H7 (cell line): ENCODE data around the gene CDKN1C. TPM values are rescaled to one million over a fixed set of nuclear protein-coding genes. Genes with fewer than 3 reads are reported as not detected.

Experiments
- DNase-seq: peaks from one replicate; pipeline ENCODE4 v3.0.0; 2012
- H3K27me3 ChIP-seq: 2 replicates; pipeline ENCODE4 v1.6.0; 2011; ENCODE audit warnings: mild to moderate bottlenecking, low read length; ENCODE audit not compliant: control insufficient read depth, insufficient read depth
- H3K36me3 ChIP-seq: replicated peaks from 2 replicates; pipeline ENCODE4 v1.5.1; 2011; ENCODE audit warnings: low read length; ENCODE audit not compliant: control insufficient read depth, insufficient read depth
- H3K4me3 ChIP-seq: 2 replicates; pipeline ENCODE4 v1.5.1; 2011; ENCODE audit warnings: low read depth, mild to moderate bottlenecking, control low read depth, low read length, moderate library complexity; ENCODE audit not compliant: insufficient read depth
- total RNA-seq: library from RNA; depleted of rRNA; stranded (reverse); fragments of >200 nt; shearing (Covaris generic); gene quantifications from 2 replicates; pipeline ENCODE4 v1.2.3, GENCODE V29; 2014

Gene CDKN1C
- total RNA-seq, 1 experiment from 2014 or later = 58.4 TPM

DNA sequence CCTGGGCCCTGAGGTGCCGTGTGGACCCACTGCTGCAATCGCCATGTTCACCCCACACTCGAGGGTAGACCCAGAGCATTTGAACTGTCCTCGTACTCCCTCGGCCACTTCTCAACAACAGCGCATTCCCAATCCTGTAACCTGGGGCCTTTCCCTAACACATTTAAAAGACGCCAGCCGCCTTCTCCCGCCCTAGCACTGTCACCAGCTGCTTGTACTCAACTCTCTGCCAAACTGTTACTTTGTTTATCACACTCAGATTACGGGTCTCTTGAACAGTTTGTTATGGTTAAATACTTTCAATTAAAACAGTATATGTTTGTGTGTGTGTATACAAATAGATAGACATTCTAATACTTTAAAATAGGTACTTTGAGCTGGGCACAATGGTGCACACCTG is 20.7 kb downstream of the CDKN1C start:
- Histone ChIP-seq H3K4me3 (no peak overlapping the region), H3K27me3 (peaks cover 56% of the 10 kb centered on the region), H3K36me3 (no peaks in the 10 kb centered on the region)
- DNase-seq = no peak

DNA sequence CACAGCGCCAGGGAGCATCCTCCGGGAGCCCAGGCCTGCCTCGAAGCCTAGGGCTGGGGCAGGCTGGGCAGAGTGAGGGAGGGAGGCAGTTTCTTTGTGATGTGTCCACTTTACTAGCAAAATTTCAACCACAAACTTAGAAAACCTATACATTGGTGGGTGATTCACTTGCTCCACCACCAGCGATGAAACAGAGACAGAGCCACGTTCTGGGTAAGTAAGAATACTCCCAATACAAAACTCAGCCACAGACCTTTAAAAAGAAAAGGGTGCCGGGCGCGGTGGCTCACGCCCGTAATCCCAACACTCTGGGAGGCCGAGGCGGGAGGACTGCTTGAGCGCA is 22.3 kb downstream of the CDKN1C start:
- no peak for DNase-seq
- H3K36me3 ChIP-seq = no peaks in the 10 kb centered on the region
- H3K4me3 ChIP-seq = peak overlapping the region; percentile 5; the same call in 1 of the 2 replicates
- peaks cover 41% of the 10 kb centered on the region for H3K27me3 ChIP-seq

DNA sequence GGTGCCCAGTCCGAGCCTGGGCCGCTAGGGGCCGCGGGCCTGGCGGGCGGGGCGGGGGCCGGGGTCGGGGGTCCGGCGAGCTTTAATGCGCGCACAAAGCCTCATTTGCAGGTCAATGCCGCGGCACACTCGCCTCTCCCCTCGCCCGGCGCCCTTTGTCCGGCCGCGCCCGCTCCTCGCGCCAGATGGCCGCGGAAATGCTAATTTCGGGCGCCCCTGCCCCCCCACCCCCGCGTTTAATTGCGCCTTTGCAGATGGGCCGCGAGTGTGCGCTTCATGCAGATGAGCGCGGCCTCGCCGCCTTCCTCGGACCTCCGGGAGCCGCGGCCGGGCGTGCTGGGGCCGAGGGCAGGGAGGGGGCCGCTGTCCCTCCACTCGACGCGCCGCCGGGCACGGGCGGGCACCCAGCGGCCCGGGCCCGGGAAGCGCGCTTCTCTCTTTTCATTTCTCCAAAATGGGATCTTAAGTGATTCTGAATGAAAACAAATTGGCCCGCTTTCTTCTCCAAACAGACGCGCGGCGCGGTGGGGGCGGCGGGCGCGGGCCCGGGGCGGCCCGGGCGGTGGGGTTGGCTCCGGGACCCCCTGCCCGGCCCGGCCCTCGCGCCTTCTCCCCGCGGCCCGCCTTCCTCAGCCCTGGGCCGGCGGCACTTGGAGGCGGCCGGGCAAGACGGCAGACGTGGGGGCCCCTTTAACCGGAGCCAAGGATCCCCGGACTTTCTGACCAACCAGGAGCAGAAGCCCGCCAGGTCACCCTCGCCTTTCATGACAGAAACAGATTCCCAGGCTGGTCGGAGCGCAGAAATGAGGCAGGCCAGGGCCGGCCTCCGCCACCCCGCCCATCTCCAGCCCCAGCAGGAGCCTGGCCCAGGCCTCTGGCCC is 22.9 kb downstream of the CDKN1C start:
- Histone ChIP-seq H3K4me3 (peak overlapping the region; percentile 19; the same call in 1 of the 2 replicates), H3K36me3 (no peaks in the 10 kb centered on the region), H3K27me3 (peaks cover 35% of the 10 kb centered on the region)
- DNase-seq = peak; percentile 97

DNA sequence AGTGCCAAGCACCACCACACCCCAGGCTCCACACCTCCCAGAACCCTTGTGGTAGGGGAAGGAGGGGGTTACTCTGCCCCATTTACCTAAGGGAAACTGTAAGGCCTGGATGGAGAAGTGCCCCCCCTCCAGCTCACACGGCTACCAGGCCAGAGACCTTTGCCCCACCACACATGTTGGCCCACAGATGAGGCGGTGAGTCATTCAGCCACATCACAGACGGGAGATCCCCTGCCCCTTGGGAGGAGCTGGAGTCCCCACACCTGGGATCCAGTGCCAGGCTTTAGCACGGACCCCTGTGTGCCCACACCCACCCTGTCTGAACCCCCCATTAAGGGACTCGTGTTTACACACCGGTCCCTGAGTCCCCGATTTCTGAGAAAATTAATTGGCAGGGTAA is 24.9 kb downstream of the CDKN1C start:
- DNase-seq = no peak
- Histone ChIP-seq H3K4me3 (no peak overlapping the region), H3K36me3 (no peaks in the 10 kb centered on the region), H3K27me3 (peaks cover 28% of the 10 kb centered on the region)

DNA sequence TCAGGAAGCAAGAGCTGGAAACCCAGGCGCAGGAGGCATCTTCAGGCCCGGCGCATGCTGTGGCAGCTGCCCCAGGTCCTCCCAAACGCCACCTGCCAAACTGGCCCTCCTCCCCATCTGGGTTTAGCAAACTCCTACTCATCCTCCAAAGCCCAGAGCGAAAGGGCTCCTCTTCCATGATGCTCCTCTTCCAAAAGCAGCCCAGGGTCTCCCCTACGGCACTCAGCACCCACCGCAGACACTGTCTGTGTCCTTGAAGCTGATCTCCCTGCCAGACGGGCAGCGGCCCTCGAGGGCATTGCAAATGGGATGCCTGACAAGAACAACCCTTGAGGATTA is 25.9 kb downstream of the CDKN1C start:
- H3K4me3 ChIP-seq = no peak overlapping the region
- DNase-seq = no peak
- no peaks in the 10 kb centered on the region for H3K36me3 ChIP-seq
- H3K27me3 ChIP-seq = peaks cover 28% of the 10 kb centered on the region

DNA sequence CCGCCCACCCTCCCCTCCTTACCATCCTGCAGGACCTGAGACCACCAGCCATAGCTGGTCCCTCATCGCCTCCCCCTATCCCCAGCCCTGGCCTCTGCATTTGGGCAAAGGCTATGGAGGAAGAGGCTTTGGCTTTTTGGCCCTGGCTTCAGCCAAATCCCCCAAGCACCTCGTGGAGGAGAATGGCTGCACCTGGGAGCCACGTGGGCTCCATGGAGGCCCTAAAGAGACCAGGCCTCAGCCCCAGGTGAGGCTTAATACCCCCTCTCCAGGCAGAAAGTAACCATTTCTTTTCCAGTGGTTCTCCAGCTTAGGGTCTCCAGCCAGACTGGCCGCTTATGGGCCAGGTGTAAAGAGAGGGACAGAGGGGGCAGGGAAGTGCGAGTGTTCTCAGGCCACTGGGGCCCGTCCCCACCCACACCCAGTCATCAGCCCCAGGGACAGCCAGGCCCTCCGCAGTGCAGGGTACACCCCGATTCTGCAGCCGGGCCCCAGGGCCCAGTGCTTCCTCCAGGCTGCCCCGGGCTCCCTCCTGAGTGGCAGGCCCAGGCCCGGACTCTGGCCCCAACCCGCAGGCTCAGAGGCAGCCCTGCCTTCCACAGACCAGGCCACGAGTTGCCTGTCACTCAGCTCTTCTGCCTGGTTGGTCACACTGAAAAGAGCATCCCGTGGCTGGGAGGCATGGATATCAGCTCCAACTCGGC is 26.4 kb downstream of the CDKN1C start:
- peaks cover 24% of the 10 kb centered on the region for H3K27me3 ChIP-seq
- no peak for DNase-seq
- H3K4me3 ChIP-seq = no peak overlapping the region
- no peaks in the 10 kb centered on the region for H3K36me3 ChIP-seq

DNA sequence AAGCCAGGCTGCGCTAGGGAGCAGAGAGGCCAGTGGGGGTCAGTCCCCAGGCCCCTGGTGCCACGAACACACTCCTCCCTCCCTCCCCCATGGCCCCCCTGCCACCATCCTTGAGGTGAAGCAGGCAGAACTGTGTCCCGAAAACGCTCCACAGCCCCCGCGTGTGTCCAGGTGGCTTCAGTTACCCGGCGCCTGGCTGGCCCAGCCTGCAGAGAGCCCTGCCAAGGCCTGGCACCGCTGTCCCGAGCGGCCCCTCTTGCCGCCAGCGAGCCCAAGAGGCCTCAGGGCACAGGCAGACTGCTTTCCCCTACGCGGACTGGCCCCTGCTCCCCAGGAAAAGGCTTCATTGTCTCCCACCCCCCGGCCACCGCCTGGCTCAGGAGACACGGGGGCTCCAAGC is 27.7 kb downstream of the CDKN1C start:
- DNase-seq = no peak
- H3K4me3 ChIP-seq = no peak overlapping the region
- H3K36me3 ChIP-seq = no peaks in the 10 kb centered on the region
- peaks cover 20% of the 10 kb centered on the region for H3K27me3 ChIP-seq

DNA sequence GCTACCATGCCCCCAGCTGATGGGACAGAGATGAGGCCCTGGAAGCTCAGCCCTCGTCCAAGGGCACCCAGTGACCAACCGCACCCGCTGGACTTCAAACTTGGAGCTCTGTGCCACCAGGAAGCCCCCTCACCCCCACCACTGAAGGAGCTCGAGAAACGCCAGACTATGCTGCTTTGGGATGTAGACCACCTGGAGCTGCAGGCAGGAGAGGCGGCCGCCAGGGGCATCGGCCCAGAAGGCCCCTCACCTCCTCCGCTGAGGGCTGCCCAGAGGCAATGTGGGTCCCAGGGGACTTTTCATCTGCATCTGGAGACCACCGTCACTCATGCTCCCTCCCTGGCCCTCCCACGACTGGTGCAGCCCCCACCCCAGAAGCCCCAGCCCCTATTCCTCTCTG is 28.3 kb downstream of the CDKN1C start:
- Histone ChIP-seq H3K36me3 (no peaks in the 10 kb centered on the region), H3K4me3 (no peak overlapping the region), H3K27me3 (peaks cover 19% of the 10 kb centered on the region)
- DNase-seq = no peak

DNA sequence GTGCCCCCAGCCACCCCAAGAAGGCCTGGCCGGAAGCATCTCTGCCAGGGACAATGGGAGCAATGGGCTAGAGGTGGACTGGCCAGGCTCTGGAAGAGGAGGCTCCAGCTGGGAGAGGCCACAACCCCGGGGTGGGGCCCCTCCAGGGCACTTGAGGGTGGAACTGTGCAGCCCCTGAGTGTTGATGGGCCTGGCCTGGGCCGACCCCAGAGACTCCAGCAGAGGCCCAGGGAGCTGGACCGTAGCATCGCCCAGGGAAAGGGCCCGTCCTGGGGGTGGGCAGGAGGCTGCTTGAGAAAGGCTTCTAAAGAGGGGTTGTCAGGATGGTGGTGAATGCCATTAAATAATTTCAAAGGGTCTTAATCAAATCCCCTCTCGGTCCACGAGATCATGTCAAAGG is 30.4 kb downstream of the CDKN1C start:
- Histone ChIP-seq H3K27me3 (peaks cover 6% of the 10 kb centered on the region), H3K4me3 (no peak overlapping the region), H3K36me3 (no peaks in the 10 kb centered on the region)
- DNase-seq = no peak

DNA sequence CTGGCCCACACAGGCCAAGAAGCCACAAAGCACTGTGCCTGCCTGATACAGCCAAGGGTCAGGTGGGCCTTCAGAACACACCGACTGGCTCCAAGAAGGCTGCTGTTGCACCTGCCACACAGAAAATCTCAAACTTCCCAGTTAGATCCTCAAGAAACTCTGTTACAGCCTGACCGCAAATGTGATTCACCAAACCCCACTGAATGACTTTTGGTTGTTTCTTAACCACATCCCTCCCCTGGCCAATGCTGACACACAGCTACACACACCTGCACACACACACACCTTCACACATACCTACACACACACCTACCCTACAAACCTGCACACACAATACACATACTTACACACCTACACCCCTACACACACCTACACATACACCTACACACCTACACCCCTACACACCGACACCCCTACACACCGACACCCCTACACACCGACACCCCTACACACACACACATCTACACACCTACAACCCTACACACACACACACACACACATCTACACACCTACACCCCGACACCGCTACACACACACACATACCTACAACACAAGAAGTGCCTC is 31.5 kb downstream of the CDKN1C start:
- Histone ChIP-seq H3K4me3 (no peak overlapping the region), H3K36me3 (no peaks in the 10 kb centered on the region), H3K27me3 (peaks cover 4% of the 10 kb centered on the region; the same call in 1 of the 2 replicates)
- DNase-seq = no peak

DNA sequence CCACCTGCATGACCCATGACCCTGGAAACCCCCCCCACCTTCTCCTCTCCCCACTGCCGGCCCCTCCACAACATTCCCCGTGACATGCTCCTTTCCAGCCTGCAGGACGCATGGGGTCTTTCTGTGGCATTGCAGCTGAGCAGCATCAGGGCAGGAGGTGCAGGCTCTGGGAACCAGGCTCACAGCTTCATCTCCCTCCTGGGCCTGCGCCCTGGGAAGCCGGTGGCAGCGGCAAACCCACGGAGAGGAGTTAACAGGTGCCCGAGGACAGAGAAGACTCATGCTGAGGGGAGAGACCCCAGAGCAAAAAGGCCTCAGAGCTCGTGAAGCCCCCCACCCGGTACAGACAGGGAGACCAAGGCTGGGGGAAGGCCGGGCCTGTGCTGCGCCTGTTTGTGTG is 32.2 kb downstream of the CDKN1C start:
- no peak overlapping the region for H3K4me3 ChIP-seq
- H3K27me3 ChIP-seq = peaks cover 3% of the 10 kb centered on the region; the same call in 1 of the 2 replicates
- DNase-seq = no peak
- H3K36me3 ChIP-seq = no peaks in the 10 kb centered on the region

DNA sequence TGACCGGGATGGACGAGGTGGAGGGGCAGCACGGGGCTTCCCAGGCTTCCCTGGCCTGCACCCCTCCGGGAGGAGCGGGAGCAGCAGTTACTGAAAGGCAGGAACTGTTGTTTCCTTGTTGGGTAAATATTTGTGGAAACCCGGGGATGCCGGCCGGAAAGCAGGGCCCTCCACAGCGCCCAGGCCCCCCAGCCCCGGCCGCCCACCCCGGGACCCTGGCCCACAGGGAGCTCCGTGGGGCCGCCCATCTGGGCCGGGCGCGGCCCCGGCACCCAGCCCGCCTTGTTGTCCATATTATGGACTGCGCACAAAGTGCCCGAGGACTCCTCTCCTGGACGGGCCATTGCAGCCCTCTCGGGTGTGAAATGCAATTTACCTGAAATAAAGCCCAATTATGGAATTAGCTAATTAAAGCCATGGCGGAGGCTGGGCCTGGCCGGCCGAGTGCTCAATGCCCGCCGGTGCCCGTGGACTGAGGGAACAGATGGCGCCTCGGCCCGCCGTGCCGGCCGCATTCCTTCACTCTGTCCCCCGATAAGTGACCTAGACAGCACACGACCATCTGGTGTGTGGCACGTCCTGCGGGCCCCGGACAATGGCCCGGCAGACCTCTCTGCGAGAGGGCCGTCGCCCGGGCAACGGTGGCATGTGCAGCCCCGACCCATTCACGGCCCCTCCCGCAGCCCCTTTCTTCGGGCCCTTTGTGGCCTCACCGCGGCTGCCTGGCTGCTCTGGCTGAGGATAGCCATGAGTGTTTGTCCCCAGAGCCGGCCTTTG is 35.4 kb downstream of the CDKN1C start:
- DNase-seq = no peak
- Histone ChIP-seq H3K4me3 (no peak overlapping the region), H3K27me3 (peaks cover 3% of the 10 kb centered on the region; the same call in 1 of the 2 replicates), H3K36me3 (no peaks in the 10 kb centered on the region)

DNA sequence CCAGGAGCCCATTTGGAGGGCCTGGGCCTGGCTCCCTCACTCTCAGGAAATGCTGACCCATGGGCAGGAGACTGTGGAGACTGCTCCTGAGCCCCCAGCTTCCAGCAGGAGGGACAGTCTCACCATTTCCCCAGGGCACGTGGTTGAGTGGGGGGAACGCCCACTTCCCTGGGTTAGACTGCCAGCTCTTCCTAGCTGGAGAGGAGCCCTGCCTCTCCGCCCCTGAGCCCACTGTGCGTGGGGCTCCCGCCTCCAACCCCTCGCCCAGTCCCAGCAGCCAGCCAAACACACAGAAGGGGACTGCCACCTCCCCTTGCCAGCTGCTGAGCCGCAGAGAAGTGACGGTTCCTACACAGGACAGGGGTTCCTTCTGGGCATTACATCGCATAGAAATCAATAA is 37.1 kb downstream of the CDKN1C start:
- H3K36me3 ChIP-seq = no peaks in the 10 kb centered on the region
- H3K4me3 ChIP-seq = no peak overlapping the region
- DNase-seq = no peak
- H3K27me3 ChIP-seq = no peaks in the 10 kb centered on the region; the same call in 1 of the 2 replicates

DNA sequence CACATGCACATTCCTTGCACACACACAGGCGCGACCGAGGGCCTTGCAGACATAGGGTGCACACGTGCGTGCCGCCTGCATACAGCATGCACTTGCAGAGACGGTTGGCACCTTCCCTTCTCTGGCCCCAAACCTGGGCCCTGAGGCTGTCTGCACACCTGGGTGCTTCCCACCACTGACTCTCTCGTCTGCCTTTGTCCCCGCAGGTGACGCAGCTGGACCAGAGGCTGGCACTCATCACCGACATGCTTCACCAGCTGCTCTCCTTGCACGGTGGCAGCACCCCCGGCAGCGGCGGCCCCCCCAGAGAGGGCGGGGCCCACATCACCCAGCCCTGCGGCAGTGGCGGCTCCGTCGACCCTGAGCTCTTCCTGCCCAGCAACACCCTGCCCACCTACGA is 38.0 kb downstream of the CDKN1C start:
- Histone ChIP-seq H3K4me3 (no peak overlapping the region), H3K36me3 (no peaks in the 10 kb centered on the region), H3K27me3 (no peaks in the 10 kb centered on the region; the same call in 1 of the 2 replicates)
- no peak for DNase-seq
